GM12878 (cell line): ENCODE results near the gene STPG1. TPM values are rescaled to one million over a fixed set of nuclear protein-coding genes. Genes with fewer than 3 reads are reported as not detected.

Experiments used
- ATAC-seq: fragments of 200-7000 bp; cut with Tn5 transposase; 3 replicates; pipeline ENCODE4 v1.9.1; 2020; ENCODE audit warnings: mild to moderate bottlenecking, moderate library complexity
- BruUV-seq: library from RNA; stranded (reverse); fragments of 400-500 nt; replicated peaks from 2 replicates; lab custom pipeline; 2021; lab: Mats Ljungman, UMichigan
- CTCF ChIA-PET: fragments of 300-600 bp; sonication (Branson Sonifier 250); formaldehyde crosslinking; extraction: SDS; loops from one replicate; lab custom pipeline; 2021; ENCODE audit warnings: inconsistent platforms; lab: Yijun Ruan, JAX
- POLR2A ChIA-PET: fragments of 350-600 bp; formaldehyde crosslinking; extraction: SDS; loops from one replicate; lab custom pipeline; 2021; ENCODE audit warnings: inconsistent platforms; lab: Charles Lee
- RAD21 ChIA-PET: fragments of 300-600 bp; sonication (Branson Sonifier 250); formaldehyde crosslinking; loops from one replicate; lab custom pipeline; 2023; ENCODE audit warnings: antibody characterized with exemption; ENCODE audit not compliant: unreplicated experiment; lab: Charles Lee
- SMC1A ChIA-PET: fragments of 300-600 bp; sonication (Branson Sonifier 250); formaldehyde crosslinking; loops from one replicate; lab custom pipeline; 2023; ENCODE audit not compliant: unreplicated experiment, uncharacterized antibody; lab: Charles Lee
- DNase-seq: peaks from one replicate; pipeline ENCODE4 v3.0.0-alpha.2; 2011; ENCODE audit warnings: low read depth, low spot score
- FAIRE-seq: peaks from 3 replicates; lab custom pipeline; 2011; peaks lifted over from hg19 to GRCh38; lab: Jason Lieb, UNC
- H2AFZ ChIP-seq: 2 replicates; pipeline ENCODE4 v1.6.0; 2011; ENCODE audit warnings: low read depth, low read length, control low read depth; ENCODE audit not compliant: control insufficient read depth
- H3K27ac ChIP-seq: 2 replicates; pipeline ENCODE4 v1.5.1; 2011; ENCODE audit warnings: control low read depth; ENCODE audit not compliant: control insufficient read depth, insufficient read depth
- H3K27me3 ChIP-seq, 2 experiments: replicated peaks in 1 of 2; 2 replicates each; pipeline versions ENCODE4 v1.6.0 to v1.6.1; 2011; ENCODE audit warnings: low read length in 1 of 2; ENCODE audit not compliant: control insufficient read depth in 2 of 2, insufficient read depth in 2 of 2
- H3K36me3 ChIP-seq, 2 experiments: 2 replicates each; pipeline ENCODE4 v1.5.1; 2011; ENCODE audit warnings: low read length in 1 of 2; ENCODE audit not compliant: control insufficient read depth in 2 of 2, insufficient read depth in 2 of 2
- H3K4me1 ChIP-seq: 2 replicates; pipeline ENCODE4 v1.6.1; 2011; ENCODE audit warnings: mild to moderate bottlenecking, low read length, moderate library complexity, mixed read lengths; ENCODE audit not compliant: control insufficient read depth, insufficient read depth
- H3K4me2 ChIP-seq: 2 replicates; pipeline ENCODE4 v1.6.0; 2011; ENCODE audit warnings: control low read depth; ENCODE audit not compliant: control insufficient read depth, insufficient read depth
- H3K4me3 ChIP-seq: fragments of 200-600 bp; sonication (generic); 2 replicates; pipeline ENCODE4 v1.5.1; 2016
- H3K79me2 ChIP-seq: 2 replicates; pipeline ENCODE4 v1.6.0; 2011; ENCODE audit warnings: low read length; ENCODE audit not compliant: control insufficient read depth, insufficient read depth
- H3K9ac ChIP-seq: 2 replicates; pipeline ENCODE4 v1.8.0; 2011; ENCODE audit warnings: low read length, control low read depth, mixed read lengths; ENCODE audit not compliant: control insufficient read depth, insufficient read depth
- H3K9me3 ChIP-seq: replicated peaks from 3 replicates; pipeline ENCODE4 v1.5.1; 2011; ENCODE audit warnings: mild to moderate bottlenecking, low read length; ENCODE audit not compliant: control insufficient read depth, insufficient read depth
- H4K20me1 ChIP-seq: 2 replicates; pipeline ENCODE4 v1.6.0; 2011; ENCODE audit not compliant: control insufficient read depth, insufficient read depth
- ATF7 ChIP-seq: fragments of 450-650 bp; IDR thresholded peaks from 2 replicates; pipeline ENCODE4 v1.6.1; 2016; ENCODE audit warnings: low read depth, mild to moderate bottlenecking
- HDGF ChIP-seq: fragments of 450-650 bp; IDR thresholded peaks from 2 replicates; pipeline ENCODE4 v1.6.1; 2016; ENCODE audit warnings: antibody characterized with exemption
- HSF1 ChIP-seq: fragments of 150-350 bp; IDR thresholded peaks from 2 replicates; pipeline ENCODE4 v1.6.1; 2014; ENCODE audit warnings: mild to moderate bottlenecking, low read depth, low read length
- IKZF2 ChIP-seq, 2 experiments: fragments of 450-650 bp; IDR thresholded peaks; 2 replicates each; pipeline ENCODE4 v1.6.1; 2017; ENCODE audit warnings: mild to moderate bottlenecking in 2 of 2, moderate library complexity in 2 of 2
- NFIC ChIP-seq: IDR thresholded peaks from 2 replicates; pipeline ENCODE4 v1.6.1; 2012; ENCODE audit warnings: low read depth, mild to moderate bottlenecking, inconsistent platforms, low read length, moderate library complexity
- NFXL1 ChIP-seq: fragments of 450-650 bp; IDR thresholded peaks from 2 replicates; pipeline ENCODE4 v1.6.1; 2017; ENCODE audit warnings: antibody characterized with exemption, mild to moderate bottlenecking, borderline replicate concordance
- NFYA ChIP-seq: IDR thresholded peaks from 2 replicates; pipeline ENCODE4 v1.6.1; 2011; ENCODE audit warnings: low read depth, mild to moderate bottlenecking, low read length, improper control_type of control experiment, borderline replicate concordance
- NFYB ChIP-seq: IDR thresholded peaks from 2 replicates; pipeline ENCODE4 v1.6.1; 2011; ENCODE audit warnings: low read depth, mild to moderate bottlenecking, low read length, improper control_type of control experiment, moderate library complexity; ENCODE audit not compliant: insufficient read depth
- NR2C2 ChIP-seq: IDR thresholded peaks from 2 replicates; pipeline ENCODE4 v1.6.1; 2011; ENCODE audit warnings: borderline replicate concordance, low read depth; ENCODE audit not compliant: control insufficient read depth, insufficient read length
- NR2F1 ChIP-seq: fragments of 450-650 bp; conservative IDR thresholded peaks from 2 replicates; pipeline ENCODE4 v1.6.1; 2017; ENCODE audit warnings: mild to moderate bottlenecking
- RB1 ChIP-seq: fragments of 450-650 bp; formaldehyde crosslinking; IDR thresholded peaks from 2 replicates; pipeline ENCODE4 v1.6.1; 2017; ENCODE audit warnings: mild to moderate bottlenecking, borderline replicate concordance
- RELB ChIP-seq: fragments of 450-650 bp; IDR thresholded peaks from 2 replicates; pipeline ENCODE4 v1.6.1; 2017; ENCODE audit warnings: low read depth, mild to moderate bottlenecking, moderate library complexity
- ZBTB11 ChIP-seq: fragments of 450-650 bp; formaldehyde crosslinking; IDR thresholded peaks from 2 replicates; pipeline ENCODE4 v1.5.0; 2022; ENCODE audit warnings: mild to moderate bottlenecking, missing genetic modification characterization
- ZBTB4 ChIP-seq: fragments of 450-650 bp; formaldehyde crosslinking; IDR thresholded peaks from 2 replicates; pipeline ENCODE4 v1.4.0; 2022; ENCODE audit warnings: mild to moderate bottlenecking, moderate library complexity
- WGBS: methylation state at CpG from one replicate; pipeline ENCODE4 v1.1.6; 2016; ENCODE audit warnings: low lambda C conversion rate; ENCODE audit not compliant: insufficient replicate concordance, insufficient coverage; ENCODE audit errors: missing lambda C conversion rate; 5-methylcytosine and 5-hydroxymethylcytosine counted together
- in situ Hi-C: fragments of 300-500 bp; cut with MboI; formaldehyde crosslinking; loops from 9 replicates; pipeline ENCODE4 v1.14.3; 2018; ENCODE audit warnings: mixed read lengths
- intact Hi-C: fragments of 100-400 bp; cut with micrococcal nuclease; formaldehyde crosslinking; loops from one replicate; pipeline ENCODE4 v1.14.2; 2022; ENCODE audit not compliant: unreplicated experiment
- polyA plus RNA-seq, 11 experiments: library from polyadenylated mRNA; depleted of rRNA in 4 of 11; unstranded in 6 of 11; stranded (reverse) in 5 of 11; fragments of >200 nt; fragmentation: Nextera tagmentation in 4 of 11; fragmentation: Illumina TruSeq in 1 of 11; extraction: Ambion mirVana in 4 of 11; extraction: Trizol in 1 of 11; gene quantifications; 1 replicate in 1 of 11; 2 replicates in 10 of 11; pipeline versions ENCODE4 v1.2.1 to v1.2.3, GENCODE V29; 2011 to 2016; ENCODE audit warnings: inconsistent platforms in 2 of 11, missing spikeins in 2 of 11, low read depth in 1 of 11
- total RNA-seq, 4 experiments: library from RNA; depleted of rRNA in 3 of 4; stranded (reverse); fragments of >200 nt in 3 of 4; fragmentation: Illumina TruSeq in 1 of 4; extraction: Trizol in 1 of 4; gene quantifications; 2 replicates each; pipeline versions ENCODE4 v1.2.1 to v1.2.3, GENCODE V29; 2013 to 2021

STPG1 gene
- total and polyA plus RNA-seq, 10 of the 15 experiments (the other 5 are each of a cell fraction or from before 2014, with no cell fraction given): 0.22 to 2.6 (median 0.73) TPM

DNA sequence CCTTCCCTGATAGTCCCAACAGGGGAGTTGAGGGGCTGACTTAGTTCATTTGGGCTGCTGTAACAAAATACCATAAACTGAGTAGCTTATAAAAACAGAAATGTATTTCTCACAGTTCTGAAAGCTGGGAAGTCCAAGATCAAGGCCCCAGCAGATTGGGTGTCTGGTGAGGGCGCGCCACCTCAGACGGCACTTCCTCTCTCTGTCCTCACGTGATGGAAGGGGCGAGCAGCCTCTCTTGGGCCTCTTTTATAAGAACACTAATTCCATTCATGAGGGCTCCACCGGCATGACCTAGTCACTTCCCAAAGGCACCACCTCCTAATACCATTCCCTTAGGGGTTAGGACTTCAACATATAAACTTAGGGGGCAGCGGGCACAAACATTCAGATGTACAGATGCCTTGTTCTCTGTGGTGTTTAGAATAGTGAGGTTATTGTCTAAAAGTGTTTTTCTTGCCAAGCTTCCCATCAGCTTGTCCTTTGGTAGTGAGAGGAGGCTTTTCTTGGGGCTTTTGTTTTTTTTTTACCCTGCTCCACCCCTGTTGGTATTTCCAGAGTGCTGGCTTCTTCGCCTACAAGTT, 22.3 kb upstream of the STPG1 start:
- ChIA-PET SMC1A (interaction anchor here (0.6 kb wide), 1 partner anchor 89 kb away, joined by 3 read pairs; no protein-coding TSS in a partner anchor), CTCF (interaction anchor here (0.9 to 1.3 kb wide), 2 partner anchors 13 to 21 kb away, joined by 3 read pairs; partner anchors contain the start of gene NIPAL3), RAD21 (no interaction called here), POLR2A (no interaction called here)
- H3K9me3 ChIP-seq: no peaks in the 10 kb centered on the region
- H3K4me3 ChIP-seq: no peak overlapping the region
- no peaks in the 10 kb centered on the region for H3K36me3 ChIP-seq
- H3K27ac ChIP-seq: no peak overlapping the region
- no peaks in the 10 kb centered on the region for H3K4me1 ChIP-seq
- H3K4me2 ChIP-seq: no peak overlapping the region
- H4K20me1 ChIP-seq: no peaks in the 10 kb centered on the region
- no peak for DNase-seq
- no peak overlapping the region for H2AFZ ChIP-seq
- ATAC-seq: no peak
- no peak overlapping the region for H3K9ac ChIP-seq
- WGBS: 97% methylated on average over 8 of the region's 8 CpGs
- no peaks in the 10 kb centered on the region for H3K27me3 ChIP-seq
- in situ Hi-C loops: no loop called here
- BruUV-seq: no TSS peak
- no peak for FAIRE-seq
- intact Hi-C loops: no loop called here
- no peaks in the 10 kb centered on the region for H3K79me2 ChIP-seq
- TF ChIP-seq NFXL1 (no peak), NR2F1 (no peak), IKZF2 (IDR thresholded peaks at IDR 0.05) (no peak), NR2C2 (no peak), ATF7 (no peak), NFYA (no peak), ZBTB11 (CRISPR knock-in tag) (no peak), NFIC (no peak), NFYB (no peak), RELB (no peak), RB1 (no peak), HSF1 (no peak), ZBTB4 (CRISPR knock-in tag) (no peak), HDGF (no peak)
